Measurements from ENCODE around the gene CFAP65.

The CFAP65 gene

DNA sequence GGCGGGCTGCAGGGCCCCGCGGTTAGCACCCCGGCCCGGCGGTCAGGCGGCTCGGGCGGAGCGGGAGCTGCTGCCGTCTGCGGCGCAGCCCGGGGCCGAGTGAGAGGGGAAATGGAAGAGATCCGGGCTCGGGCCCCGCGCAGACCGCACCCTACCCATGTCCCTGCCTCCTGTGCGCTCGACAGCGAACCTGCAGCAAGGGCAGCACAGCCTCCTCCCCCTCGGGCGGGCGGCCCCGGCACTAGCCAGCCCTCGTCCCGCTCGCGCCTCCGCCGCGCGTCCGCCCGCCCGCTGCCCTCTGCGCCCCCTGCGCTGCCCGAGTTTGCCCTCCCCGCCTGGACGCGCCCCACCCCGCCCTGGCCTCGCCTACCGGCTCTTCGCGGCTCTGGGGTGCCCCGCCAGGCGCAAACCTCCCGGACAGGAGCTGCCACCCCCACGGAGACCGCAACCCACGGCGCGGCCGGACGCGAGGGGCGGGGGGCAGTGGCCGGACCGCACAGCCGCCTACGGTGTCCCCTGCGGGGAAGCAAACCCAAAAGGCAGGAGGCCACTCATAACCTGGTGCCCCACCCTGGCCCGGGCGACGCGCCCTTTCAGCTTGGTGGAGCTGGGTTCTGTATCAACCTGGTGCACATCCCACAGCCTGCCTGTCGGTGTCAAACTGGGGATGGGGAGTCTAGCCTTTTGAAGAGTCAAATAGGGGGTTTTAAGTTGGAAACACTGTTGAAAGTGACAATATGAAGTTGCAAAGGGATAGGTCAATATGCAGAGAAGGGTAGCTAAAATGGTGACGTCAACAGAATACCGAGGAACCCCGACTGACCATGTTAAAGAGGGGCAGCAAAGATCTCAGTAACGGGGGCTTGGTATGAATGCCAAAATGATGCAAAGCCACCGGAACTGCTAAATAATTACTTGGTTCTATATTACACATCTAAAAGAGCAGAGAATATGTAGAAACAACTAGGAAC lies 19.8 kb upstream of the CFAP65 start, which contains the start of gene IHH:
TSS of gene IHH (minus strand) at position 101 of the 971 bp plus-strand sequence. CDS start 454 bp downstream, outside the sequence.
- no peak for DNase-seq (ENCODE audit: low read depth)

DNA sequence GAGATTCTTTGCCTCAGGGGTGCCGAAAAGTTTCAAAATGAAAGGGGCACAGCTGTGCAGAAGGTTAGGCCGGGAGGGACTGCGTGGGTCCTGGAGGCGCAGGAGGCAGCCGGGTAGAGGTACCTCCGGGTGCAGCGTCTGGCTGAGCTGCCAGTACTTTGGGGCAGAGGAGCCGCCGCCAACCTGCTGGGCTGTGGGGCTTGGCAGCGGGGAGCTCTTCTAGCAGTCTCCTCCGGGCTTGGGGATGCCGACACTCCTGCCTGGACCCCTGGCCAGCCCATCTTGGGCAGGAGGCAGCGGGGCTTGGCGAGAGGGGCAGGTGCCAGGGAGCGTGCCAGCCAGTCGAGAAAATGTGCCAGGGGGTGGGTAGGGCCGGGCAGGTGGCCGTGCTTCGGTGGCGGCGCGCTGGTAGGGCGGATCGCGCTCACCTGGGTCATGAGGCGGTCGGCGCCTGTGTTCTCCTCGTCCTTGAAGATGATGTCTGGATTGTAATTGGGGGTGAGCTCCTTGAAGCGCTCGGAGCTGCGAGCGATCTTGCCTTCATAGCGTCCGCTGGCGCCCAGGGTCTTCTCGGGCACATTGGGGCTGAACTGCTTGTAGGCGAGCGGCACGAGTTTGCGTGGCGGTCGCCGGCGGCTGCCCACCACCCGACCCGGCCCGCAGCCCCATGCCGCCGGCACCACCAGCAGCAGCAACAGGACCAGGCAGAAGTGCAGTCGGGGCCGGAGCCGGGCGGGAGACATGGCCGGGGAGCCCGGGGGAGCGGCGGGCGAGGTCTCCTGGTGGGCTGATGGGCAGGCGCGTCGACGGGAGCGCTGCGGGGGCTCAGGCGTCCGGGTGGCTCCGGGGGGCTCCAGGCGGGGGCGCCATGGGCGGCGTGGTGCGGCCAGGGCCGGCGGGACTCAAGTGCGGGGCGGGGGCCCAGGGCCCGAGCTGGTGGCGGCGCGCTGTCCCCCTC lies 18.7 kb upstream of the CFAP65 start:
- DNase-seq (ENCODE audit: low read depth): peak; percentile 8

DNA sequence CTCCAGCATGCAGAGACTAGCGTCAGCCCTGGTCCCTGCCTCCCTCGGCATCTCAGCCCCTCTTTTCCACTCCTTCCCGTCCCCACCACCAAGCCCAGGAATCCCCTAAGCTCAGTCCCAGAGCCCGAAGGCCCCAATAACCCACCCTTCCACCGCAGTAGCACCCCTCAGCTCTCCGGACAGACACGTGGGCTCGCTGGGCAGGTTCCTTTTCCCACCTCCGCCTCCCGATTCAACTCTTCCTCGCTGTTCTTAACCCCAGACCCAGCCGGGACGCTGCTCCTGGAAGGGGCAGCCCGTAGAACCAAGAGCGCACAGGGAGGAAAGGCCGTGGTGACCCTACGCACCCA lies 18.0 kb upstream of the CFAP65 start:
- no peak for DNase-seq (ENCODE audit: low read depth)

DNA sequence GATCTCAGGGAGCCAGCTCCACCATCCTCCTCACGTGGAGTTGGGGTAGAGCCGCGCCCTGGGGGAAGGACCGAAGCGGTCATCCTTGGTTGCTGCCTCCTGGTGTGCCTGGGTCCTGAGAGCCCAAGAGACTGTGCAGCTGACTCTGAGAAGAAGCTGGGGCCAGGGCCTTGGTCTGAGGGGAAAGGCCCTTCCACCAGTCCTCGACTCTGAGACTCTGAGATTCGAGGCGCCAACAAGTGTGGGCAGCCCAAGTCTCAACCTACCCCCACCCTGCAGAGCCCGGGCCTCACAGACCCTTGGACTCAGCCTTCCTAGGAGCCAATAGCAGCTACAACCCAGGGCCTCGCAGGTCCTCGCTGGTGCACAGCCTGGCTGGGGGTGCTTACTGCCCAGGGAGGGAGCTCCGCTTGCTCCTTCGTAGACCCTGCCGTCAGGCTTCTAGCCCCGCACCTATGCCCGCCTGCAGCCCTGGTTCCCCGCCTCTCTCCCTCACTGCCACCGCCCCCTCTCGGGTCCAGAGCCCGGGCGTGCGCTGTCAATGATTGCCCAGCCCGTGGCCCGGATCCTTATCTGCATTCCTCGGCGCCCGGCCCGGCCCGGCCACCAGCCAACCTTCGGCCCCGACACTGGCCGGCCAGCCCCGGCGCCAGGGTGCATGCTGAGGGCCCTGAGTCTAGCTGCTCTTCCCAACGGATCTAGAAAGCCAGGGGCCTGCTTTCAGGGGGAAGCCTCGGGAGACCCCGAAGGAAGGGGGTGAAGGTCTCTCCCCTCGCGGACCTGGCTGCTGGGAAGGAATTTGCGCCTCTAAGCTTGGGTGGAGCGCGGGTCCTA lies 17.4 kb upstream of the CFAP65 start:
- no peak for DNase-seq (ENCODE audit: low read depth)

DNA sequence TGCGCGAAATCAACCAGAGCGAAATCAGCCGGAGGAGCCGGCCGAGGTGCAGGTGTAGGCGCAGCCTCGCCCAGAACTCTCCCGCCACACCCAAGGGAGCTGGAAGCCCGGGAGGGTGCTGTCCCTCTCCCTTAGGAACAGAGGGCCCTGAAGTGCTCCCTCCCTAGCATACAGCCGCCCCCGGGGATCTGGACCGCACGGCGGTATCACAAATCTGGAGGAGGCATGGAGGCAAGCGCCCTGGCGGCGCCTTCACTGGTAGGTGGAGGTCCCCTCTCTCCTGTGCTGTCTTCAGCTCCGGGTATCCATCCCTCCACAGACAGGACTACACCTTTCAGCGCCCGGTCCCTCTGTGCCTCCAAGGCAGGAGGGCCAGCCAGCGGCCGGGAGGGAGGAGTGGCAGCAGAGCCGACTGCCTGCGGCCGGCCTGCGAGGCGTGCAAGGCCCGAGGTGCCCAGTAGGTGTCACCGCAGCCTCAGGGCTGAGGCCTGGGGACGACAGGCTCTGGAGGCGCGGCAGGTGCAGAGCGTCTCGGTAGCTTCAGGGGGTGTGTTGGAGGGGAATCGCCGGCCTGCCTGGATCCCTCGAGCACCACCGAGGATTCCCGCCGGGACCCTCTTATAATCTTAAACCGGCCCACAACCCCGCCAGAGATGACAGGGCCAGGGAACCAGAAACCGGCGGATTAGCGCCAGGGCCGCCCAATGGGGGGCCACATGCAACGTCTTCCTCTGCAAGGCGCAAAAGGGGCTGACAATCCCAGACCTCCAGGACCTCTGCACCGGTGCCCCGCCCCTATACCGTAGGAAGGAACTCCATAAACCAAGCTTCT lies 16.6 kb upstream of the CFAP65 start:
- peak; percentile 63 for DNase-seq (ENCODE audit: low read depth)

DNA sequence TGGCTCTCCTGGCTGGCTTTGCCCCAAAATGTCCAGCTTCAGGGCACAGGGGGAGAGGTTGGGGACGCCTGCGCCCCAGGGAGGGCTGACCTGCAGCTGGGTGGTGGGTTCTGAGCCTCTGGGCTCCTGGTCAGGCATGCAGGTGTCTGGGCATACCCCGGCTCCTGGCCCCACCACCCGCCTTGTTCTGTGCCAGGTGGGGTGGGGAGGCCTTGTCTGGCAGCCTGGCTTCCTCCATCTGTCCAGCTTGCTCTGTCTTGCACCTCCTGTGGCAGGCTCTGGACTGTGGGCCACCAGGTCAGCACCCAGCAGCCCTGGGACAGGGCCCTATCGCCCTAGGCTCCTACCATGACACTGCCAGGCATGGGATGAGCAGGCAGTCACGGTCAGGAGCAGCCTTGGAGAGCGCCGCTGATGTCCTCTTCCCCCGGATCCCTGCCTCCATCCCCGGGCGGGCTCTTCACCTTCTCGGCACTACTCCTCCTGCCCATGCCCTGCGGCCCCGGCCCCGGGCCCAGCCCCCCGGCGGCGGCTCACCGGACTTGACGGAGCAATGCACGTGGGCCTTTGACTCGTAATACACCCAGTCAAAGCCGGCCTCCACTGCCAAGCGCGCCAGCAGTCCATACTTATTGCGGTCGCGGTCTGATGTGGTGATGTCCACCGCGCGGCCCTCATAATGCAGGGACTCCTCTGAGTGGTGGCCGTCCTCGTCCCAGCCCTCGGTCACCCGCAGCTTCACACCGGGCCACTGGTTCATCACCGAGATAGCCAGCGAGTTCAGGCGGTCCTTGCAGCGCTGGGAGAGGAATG lies 15.8 kb upstream of the CFAP65 start:
- DNase-seq (ENCODE audit: low read depth): no peak

DNA sequence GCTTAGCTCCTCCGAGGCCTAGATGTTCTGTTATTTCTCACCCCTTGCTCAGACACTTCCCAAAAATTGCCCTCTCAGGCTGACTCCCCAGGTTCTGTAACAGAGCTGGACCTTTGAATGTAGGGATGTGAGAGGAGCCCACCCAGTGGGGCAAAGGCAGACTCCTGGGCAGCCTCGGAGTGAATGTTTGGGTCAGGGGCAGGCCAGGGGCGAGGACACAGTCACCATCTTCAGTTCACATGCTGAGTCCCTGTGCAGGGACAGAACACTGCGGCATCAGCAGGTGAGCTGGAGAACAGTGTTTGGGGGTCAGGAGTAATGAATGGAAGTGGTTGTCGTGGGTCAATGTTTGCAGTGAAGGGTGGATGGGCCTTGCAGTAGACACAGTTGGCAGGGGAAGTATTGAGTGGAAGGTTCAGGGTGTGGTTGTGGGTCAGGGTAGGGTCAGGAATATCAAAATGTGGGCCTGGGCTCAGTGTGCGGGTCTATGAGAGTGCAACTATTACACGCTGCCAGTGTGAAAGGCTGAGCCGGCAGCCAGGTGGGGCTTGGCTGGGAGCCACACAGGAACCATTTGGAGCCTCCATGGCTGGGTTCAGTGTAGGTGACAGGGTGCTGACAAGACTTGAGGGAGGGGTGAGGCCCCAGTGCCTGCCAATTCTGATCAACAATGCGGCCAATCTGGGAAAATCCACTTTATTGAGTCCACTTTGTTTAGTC lies 15.0 kb upstream of the CFAP65 start:
- no peak for DNase-seq (ENCODE audit: low read depth)

DNA sequence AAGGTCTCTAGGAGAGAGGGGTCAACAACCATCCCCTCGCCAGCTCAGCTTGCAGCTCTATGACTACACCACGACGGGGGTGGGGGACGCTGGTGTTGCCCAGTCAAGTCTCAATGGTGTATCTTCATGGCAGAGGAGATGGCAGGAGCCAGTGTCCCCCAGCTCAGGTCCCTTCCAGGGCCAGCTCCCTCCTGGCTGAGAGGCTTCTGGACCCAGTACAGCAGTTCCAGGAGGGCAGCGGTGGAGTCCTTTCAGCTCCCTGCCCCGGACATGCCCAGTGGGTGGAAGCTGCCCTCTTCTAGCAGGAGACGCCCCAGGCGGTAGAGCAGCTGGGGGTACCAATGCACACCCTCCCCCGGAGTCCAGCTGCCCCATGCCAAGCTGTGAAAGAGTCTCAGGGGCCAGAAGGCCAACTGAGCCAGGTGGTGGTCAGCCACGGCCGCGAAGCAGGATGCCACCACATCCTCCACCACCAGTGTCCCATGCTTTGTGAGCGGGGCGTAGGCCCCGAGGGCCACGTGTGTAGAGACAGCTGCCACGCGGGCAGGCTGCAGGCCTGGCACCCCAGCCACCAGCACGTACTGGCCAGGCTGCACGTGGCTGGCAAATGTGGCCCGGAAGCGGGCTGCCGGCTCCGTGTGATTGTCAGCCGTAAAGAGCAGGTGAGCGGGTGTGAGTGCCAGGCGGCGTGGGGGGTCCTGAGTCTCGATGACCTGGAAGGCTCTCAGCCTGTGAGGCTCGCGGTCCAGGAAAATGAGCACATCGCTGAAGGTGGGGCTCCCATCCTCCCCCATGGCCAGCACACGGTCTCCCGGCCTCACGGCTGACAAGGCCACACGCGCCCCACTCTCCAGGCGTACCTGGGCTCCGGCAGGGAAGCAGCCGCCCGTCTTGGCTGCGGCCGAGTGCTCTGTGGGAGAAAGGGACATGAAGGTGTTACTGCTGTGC lies 13.9 kb upstream of the CFAP65 start:
- no peak for DNase-seq (ENCODE audit: low read depth)

DNA sequence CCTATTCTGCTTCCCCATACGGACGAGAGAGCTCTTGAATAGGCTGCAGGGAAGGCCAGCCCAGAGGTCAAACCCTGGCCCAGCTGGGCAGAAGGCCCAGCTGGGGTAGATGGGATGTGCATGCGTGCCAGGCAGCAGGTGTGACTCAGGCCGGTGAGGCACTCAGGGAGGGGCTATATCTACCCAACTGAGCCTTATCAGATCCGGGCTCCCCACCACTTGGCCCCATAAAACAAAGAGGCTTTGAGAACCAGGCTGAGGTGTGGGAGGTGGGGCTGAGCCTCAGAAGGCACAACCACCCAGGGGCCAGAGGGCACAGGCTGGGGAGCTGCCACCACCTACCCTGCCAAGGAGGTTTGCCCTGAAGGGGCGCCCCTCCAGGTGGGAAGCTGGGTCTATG lies 8.0 kb upstream of the CFAP65 start:
- no peak for DNase-seq (ENCODE audit: low read depth)

DNA sequence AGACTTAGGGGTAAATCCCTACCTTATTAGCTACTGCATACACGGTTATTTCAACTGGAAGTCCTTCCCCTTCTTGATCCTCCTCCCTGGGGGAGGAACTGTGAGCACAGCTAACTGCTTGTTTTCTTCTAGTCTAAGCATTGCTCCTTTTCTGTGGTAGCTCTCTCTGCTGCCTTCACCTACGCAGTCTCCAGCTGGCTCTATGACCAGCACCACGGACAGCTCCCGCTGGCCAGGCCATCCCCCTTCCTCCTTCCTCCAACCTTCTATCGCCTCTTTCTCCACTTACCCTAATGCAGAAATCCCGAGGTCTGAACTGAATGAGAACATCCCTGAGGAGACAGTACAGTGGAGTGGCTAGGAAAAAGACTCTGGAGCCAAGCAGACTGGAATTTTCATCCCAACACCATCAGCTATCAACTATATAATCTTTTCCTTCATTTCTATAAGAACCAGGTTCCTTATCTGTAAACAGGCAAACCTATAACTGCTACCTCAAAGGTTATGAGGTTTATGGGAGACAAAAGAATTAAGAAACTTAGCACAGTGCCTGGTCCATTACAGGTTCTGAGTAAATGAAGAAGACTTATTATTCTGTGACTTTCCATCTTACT lies 4.7 kb upstream of the CFAP65 start:
- DNase-seq (ENCODE audit: low read depth): no peak

DNA sequence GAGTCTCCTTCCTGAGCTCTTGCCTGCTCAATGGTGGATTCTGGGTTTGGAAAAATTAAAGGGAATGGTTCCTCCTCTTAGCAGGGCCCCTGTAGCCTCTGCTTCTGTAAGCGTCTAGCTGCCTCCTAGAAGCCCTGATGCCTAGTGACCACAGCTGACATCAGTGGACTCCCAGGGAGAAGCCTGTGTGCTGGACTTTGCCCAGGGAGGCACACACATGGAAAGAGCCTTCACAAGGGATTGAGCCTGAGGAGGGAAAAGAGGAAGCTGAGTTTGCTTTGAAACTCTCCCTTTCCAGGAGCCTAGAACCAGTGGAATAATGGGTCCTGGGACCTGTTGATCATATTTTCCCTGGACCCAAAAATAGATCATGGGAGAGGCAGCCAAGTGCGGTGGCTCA lies 1.4 kb upstream of the CFAP65 start:
- DNase-seq (ENCODE audit: low read depth): no peak

DNA sequence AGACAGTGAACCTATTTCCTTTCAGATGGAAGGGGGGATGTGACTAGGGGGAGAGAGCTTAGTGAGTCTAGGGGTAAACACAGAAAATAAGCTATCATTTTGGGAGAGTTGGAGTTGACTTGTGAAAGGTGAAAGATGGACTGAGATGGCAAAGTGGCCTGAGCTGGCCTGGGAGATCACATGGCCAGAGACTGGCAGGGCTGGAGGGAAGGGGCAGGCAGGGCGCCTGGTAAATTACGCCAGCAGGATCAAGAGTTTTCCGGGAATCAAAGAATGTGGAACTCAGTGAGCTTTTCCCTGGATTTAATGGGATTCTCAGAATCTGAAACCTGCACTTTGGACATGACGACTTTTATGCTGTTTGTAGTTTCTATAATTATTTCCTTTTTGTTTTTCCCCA lies 841 bp upstream of the CFAP65 start:
- no peak for DNase-seq (ENCODE audit: low read depth)

DNA sequence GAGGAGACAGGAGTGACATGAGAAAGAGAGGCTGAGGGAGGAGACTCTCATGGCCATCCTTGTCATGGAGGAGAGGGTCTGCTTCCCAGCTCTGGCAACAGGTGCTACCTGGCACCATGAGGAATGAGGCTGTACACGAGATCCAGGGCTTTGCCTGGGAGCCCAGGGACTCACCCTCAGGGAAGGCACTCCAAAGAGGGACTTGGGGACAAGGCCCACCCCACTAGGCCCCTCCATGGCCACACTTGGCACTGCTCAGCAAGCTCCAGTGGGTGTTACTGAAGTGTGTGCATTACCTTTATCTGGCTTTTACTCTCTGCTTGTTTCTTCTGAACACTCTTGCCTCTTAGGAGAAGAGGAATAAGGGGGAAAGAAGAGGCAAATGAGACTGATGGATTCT lies 2.7 kb downstream of the CFAP65 start:
- no peak for DNase-seq (ENCODE audit: low read depth)

DNA sequence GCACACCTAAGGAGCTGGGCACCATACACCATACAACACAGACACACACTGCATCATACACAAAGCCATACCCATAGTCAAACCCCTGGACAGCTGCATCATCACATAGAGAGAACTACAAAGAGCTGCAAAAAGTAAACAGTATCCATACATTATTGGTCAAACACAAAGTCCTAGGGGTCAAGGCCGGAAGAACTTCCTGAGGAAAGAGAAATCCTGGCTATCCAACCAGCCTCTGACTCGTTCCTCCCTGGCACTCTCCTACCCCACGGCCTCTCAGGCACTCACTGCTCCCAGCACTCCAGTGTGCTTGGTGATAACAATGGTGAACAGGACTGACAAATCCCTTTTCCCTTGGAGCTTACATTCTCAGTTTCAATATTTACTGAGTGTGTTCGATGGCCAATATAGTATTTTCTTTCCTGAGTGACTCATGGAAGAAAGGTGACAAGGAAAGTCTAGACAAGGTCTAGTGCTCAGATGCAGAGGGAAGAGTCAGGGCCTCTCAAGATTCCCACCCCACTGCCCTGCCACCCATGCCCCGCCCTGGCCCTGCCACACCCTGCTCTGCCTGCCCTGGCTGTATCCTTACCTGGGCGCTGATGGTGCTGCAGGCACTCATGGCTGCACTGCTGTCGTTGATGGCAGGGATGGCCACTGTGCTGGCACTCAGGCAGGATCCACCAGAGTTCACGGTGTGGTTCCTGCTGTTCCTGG lies 3.4 kb downstream of the CFAP65 start:
- DNase-seq (ENCODE audit: low read depth): no peak

DNA sequence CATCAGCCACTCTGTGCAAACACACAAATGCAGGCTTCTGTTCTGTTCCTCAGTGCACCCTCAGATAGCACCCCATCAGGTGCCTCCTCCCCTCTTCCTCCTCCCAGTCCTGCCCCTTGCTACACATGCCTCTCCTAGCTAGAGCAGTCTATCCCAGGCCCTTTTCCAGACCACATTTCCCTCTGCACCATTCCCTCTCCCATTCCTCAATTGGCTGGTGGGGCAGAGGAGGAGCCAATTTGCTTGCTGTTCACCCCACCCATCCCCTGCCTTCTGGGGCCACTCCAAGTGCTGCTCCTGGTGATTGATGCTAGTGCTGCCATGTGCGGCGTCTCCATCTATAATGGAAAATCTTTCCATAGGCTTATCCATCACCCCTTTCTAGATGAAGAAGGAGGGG lies 5.4 kb downstream of the CFAP65 start:
- no peak for DNase-seq (ENCODE audit: low read depth)

DNA sequence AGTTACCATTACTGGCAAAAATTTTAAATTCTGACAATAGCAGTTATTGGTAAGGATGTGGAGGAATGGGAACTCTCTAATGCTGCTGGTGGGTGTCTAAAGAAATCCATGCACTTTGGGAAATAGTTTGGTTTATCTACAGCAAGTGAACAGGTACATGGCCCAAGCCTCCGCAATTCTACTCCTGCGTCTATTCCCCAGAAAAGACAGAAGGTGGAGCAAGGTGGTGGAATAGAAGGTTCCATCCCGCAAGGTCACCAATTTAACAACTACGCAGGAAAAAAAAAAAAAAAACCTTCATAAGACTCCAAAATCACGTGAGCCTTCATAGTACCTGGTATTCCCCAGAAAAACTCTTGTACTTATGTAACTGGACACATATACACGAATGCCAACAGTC lies 6.5 kb downstream of the CFAP65 start:
- DNase-seq (ENCODE audit: low read depth): no peak
